HL-60/S4 treated with retinoic acid at 250 ng/mL for 4 days and 3 days (cell line): ENCODE data around the gene KLK4.

Experiments
- in situ Hi-C: fragments of 300-500 bp; cut with MboI; formaldehyde crosslinking; loops from 2 replicates; pipeline ENCODE4 v1.7.0; 2022; ENCODE audit warnings: low sequenced_read_pairs

Gene KLK4, protein sequence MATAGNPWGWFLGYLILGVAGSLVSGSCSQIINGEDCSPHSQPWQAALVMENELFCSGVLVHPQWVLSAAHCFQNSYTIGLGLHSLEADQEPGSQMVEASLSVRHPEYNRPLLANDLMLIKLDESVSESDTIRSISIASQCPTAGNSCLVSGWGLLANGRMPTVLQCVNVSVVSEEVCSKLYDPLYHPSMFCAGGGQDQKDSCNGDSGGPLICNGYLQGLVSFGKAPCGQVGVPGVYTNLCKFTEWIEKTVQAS

DNA sequence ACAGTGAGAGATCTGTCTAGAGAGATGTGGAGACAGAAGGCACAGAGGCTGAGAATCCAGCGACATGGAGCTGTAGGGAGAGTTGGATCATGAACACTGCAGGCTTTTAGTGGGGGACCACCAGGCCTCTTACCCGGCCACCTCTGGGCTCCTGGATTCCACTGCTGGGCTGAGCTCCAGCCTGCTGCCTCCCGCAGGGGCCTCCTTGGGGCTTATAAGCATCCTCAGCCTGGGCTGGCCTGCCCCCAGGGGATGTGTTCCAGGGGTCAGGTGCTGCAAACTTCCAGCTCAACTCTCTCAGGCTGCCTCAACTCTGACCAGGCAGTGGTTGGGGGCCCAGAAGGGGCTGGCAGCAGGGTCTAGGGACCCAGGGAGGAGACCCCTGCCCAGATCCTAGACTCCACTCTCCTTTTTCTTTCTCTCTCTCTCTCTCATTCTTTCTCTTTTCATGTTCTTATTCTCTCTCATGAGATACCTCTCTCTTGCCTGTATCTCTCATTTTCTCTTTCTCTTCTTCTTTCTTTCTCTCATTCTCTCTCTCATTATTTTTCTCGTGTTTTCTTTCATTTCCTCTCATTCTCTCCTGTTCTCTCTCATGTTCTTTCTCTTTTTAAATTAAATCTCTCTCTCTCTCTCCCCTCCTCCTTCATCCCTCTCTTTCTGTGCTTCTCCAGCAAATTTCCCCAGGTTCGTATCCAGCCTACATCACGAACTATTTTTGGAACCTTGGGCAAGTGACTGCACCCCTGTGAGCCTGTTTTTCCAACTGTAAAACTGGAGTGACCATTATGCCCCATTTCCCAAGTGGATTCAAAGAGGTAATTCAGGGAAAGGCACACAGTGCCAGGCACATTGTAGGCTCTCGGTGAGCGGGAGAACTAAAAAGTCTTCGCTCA is at the start of gene KLK4:
Gene KLK4 (minus strand): TSS at position 190 of the 896 bp plus-strand sequence. CDS start 657 bp downstream, outside the sequence.
- in situ Hi-C loops: no loop called here

DNA sequence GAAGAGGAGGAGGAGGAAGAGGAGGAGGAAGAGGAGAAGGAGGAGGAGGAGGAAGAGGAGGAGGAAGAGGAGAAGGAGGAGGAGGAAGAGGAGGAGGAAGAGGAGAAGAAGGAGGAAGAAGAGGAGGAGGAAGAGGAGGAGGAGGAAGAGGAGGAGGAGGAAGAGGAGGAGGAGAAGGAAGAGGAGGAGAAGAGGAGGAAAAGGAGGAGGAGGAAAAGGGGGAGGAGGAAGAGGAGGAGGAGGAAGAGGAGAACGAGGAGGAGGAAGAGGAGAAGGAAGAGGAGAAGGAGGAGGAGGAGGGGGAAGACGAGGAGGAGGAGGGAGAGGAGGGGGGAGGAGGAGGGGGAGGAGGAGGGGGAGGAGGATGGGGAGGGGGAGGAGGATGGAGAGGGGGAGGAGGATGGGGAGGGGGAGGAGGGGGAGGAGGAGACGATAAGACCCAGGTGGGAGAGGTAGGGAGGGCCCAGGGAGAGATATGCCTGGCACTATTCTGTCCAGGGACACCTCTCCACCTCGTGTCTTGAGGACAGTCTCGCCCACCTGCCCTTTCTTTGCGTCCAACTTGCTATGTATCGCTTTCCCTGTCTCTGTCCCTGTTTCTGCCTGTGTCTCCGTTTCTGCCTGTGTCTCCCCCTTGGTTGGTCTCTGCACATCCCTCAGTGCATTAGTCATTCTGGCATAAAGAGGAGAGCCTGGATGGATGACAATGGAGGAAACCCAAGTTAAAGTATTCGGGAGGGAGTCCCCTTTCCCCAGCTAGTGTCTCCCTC is 48.7 kb upstream of the KLK4 start:
- in situ Hi-C loops: no loop called here

- in situ Hi-C loops: no loop called here
These were observed 46.4 kb upstream of the KLK4 start for GRCh38 chr19:50957587-50957986.

DNA sequence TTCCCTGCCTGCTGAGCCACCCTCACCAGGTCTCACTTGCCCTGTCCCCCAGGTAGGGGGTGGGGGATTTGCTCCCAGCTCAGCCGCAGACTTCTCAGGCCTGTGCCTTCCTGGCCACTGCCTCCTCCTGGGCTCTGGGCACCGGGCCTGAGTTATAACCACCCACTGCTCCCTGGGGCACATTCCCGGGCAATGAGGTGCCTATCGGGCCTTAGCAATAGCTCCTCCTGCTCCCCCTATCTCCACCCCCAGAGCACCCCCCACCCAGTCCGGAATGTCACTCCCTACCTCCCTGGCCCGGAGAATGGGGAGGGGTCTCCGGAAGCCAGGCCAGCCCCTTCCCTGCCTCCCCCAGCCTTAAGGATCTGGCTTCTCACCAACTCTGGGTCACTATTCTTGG is 41.7 kb upstream of the KLK4 start, which contains the start of gene KLK5:
Gene KLK5 (minus strand): TSS at position 129 of the 400 bp plus-strand sequence. CDS start 381 bp downstream, outside the sequence.
- in situ Hi-C loops: no loop called here

GRCh38 chr19:50949861-50950260 is 38.7 kb upstream of the KLK4 start:
- in situ Hi-C loops: no loop called here

GRCh38 chr19:50947123-50947522 is 35.9 kb upstream of the KLK4 start:
- in situ Hi-C loops: no loop called here

DNA sequence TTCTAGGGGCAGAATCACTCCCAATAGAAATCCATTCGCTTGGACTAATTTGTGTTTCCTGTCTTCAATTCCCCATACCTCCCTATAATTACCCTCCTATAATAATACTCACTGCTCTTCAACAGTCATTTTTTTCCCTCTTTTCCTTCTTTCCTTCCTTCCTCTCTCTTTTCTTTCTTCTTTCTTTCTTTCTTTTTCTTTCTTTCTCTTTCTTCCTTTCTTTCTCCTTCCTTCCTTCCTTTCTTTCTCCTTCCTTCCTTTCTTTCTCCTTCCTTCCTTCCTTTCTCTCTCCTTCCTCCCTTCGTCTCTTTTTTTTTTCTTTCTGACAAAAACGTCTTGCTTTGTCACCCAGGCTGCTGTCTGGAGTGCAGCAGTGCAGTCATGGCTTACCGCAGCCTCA is 33.6 kb upstream of the KLK4 start:
- in situ Hi-C loops: no loop called here

DNA sequence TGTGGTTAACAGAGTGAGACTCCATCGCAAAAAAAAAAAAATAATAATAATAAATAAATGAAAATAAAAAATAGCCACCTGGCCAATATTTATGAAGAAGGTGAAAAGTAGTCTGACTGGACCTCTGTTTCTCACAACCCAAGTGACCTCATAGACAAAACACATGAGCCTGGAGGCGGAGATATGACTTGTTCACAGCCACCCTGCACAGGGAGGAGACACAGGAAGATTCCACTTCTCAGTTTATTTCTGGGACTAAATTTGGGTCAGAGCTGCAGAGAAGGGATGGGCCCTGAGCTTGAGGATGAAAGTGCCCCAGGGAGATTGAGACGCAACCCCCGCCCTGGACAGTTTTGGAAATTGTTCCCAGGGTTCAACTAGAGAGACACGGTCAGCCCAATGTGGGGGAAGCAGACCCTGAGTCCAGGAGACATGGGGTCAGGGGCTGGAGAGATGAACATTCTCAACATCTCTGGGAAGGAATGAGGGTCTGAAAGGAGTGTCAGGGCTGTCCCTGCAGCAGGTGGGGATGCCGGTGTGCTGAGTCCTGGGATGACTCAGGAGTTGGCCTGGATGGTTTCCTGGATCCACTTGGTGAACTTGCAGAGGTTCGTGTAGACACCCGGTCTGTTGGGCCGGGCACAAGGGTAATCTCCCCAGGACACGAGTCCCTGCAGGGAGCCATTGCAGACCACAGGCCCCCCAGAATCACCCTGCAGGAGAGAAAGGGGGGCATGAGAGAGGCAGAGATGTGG is 32.1 kb upstream of the KLK4 start:
- in situ Hi-C loops: no loop called here

DNA sequence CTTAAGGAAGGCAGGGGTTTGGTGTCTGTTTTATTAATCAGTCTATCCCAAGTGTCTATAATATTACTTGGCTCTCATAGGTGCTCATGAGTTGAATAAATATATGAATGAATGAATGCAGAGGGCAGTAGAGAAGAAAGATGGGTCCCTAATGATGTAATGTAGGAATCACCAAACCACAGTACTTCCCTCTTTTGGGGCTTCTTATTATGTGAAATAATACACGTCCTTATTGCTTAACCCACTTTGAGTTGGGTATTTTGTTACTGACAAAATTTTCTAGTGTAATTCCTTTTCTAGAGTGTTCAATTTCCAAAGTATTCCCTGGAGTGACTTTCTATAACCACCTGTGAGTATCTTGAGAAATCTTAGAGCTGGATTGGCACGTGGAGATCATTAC is 28.4 kb upstream of the KLK4 start:
- in situ Hi-C loops: no loop called here

DNA sequence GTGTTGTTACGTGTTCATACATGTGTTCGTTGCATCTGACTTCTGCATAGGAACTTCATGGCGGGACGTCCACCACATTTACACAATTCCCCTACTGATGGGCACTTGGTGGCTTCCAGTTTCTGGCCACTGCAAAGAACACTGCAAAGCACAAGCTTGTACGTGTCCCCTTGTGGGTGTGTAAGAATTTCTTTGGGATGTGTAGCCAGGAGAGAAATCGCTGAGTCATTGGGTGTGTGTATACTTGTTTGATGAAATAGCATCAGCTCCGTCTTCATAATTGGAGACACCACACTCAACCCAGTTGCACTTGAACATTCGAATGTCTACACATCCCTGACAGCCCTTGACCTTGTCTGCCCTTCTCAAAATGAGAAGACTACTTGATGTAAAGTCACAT is 22.4 kb upstream of the KLK4 start:
- in situ Hi-C loops: no loop called here

- in situ Hi-C loops: no loop called here
These were observed 21.5 kb upstream of the KLK4 start for GRCh38 chr19:50932690-50933083.

GRCh38 chr19:50932018-50932689 is 21.0 kb upstream of the KLK4 start:
- in situ Hi-C loops: no loop called here

DNA sequence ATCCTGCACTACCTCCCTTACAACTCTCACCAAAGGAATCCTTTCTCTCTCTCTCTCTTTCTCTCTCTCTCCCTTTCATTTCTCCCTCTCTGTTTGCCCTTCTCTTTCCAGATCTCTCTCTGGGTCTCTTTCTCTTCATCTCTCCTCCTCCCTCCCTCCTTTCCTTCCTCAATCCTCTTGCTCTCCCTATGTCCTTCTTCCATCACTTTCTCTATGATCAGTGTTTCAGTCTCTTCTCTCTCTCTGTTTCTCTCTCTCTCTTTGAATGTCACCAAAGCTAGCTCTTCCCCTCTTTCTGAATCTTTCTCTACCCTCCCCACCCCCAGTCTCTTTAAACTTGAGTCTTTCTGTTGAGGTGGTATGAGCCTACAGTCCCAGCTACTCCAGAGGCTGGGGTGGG is 19.8 kb upstream of the KLK4 start:
- in situ Hi-C loops: no loop called here

- in situ Hi-C loops: no loop called here
These were observed 17.6 kb upstream of the KLK4 start for GRCh38 chr19:50928831-50929230.

GRCh38 chr19:50926144-50926543 is 14.9 kb upstream of the KLK4 start:
- in situ Hi-C loops: no loop called here

DNA sequence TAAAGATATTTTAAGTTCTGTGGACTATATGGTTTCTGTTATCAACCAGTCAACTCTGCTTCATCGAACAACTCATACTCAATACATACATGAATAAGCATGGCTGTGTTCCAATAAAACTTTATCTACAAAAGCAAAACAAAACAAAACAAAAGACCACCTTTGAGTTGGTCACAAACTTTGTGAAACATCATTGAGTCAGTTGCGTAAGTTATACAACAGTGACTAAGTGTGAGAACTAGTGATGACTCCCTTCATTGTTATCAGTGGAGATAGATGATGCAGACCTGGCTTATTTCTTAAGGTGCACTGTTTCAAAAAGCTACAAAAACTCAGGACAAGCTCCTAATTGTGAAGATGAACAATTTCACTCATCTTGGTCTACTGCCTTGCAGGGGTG is 14.5 kb upstream of the KLK4 start:
- in situ Hi-C loops: no loop called here

GRCh38 chr19:50924586-50924985 is 13.4 kb upstream of the KLK4 start:
- in situ Hi-C loops: no loop called here

- in situ Hi-C loops: no loop called here
These were observed 11.2 kb upstream of the KLK4 start for GRCh38 chr19:50922317-50922853.

- in situ Hi-C loops: no loop called here
These were observed 10.5 kb upstream of the KLK4 start for GRCh38 chr19:50921426-50922316.
